GM10847 (cell line): Measurements from ENCODE around the gene LDLRAD4.

Experiments used
- POLR2A ChIP-seq: IDR thresholded peaks from 2 replicates; pipeline ENCODE4 v1.6.1; 2011; ENCODE audit not compliant: insufficient read length; ENCODE audit errors: extremely low read depth

Gene LDLRAD4

DNA sequence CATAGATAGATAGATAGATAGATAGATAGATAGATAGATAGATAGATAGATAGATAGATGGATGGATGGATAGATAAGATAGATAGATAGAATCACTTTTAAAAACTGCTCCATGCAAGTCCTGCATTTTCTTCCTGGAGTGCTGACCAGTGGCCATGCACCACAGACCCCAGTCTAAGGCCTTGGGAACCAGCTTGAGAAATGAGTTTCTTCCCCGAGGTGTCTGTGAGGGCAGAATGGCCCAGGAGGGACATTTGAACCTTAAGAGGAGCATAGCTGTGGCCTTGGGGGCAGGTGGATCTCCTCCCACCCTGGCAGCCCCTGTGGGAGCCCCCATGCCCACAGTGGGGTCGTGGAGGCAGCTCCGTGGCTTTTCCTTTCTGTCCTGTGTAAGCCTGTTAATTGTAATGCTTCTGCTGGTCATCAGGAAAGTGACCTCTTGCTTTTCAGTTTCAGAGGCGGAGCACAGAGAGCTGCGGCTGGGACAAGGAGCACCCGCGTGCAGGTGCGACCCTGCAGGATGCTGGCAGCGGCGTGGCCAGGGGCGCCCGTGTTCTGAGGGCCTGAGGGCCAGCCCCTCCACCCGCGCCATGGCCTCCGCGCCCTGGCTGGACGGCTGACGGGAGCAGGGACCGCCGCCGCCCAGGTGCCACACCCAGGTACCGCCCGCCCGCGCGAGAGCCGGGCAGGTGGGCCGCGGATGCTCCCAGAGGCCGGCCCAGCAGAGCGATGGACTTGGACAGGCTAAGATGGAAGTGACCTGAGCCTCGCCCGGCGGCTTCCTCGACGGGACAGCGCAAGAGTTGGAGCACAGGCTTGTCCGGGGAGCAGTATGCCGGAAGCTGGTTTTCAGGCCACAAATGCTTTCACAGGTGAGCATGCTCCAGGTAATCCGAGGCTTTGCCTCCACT lies 168.6 kb downstream of the LDLRAD4 start:
- TF ChIP-seq POLR2A, result no peak

DNA sequence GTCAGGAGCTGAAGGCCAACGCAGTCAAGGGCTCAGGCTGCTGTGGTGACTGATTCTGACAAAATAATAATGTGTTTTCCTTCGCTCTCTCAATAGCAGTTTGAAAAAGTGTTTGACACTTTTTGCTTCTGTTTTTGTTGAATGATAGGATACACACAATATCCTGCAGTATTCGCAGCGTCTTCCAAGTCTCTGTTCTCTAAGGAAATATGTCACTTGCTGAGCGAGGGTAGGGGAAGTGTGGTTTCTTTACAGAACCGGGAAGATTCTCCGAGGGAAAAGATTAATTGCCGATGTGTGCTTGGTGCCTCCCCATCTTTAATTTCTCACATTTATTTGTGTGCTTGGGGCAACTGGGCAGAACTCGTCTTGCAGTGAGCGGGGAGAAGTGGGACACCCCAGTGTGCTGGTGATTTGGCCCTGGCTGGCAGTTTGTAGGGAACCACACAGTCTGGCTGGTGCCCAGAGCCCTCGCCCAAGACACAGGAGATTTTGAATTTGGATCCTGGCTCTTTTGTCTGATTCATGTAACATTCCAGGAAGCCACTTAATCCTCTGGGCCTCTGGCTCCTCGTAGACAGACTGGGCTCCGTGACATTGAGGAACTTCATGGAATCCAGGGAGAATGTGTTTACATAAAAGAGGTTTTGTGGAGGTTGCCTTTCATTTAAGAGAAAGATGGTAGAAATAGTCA lies 169.4 kb downstream of the LDLRAD4 start:
- no peak for TF ChIP-seq POLR2A

DNA sequence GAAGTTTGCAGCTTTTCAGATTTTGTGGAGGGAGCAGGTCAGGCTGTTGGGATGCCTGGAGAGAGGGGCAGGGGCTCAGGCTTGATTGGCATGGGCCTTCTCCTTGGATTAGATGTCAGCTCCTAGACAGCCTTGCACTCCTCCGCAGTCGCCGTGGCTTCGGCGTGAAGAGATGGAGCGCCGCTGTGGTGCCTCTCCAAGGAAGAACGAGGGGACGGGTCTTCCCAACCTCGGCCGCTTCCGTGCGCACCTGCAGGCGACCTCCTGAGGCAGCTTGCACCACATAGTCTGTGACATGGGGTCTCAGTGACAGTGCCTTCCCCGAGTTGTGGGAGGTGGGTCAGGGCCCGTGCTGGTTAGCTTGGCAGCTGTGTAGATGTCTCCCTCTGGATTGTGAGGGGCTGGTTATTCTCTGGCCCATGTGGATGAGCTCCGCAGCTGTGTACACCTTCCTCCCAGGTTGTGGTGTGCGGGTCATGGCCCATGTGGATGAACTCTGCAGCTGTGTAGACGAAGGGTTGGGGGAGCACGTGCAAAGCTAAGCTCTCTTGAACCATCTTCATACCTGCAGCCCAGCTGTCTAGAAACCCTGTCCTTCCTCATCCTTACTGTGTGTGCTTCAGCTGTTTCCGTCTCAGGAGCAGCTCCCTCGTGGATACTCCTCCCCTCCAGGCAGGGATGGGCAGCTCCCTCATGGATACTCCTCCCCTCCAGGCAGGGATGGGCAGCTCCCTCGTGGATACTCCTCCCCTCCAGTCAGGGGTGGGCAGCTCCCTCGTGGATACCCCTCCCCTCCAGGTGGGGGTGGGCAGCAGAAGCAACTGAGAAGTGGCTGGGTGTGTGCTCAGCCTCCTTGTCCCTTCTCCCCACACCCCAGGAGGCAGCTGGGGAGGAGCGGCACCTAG lies 170.3 kb downstream of the LDLRAD4 start:
- no peak for TF ChIP-seq POLR2A

DNA sequence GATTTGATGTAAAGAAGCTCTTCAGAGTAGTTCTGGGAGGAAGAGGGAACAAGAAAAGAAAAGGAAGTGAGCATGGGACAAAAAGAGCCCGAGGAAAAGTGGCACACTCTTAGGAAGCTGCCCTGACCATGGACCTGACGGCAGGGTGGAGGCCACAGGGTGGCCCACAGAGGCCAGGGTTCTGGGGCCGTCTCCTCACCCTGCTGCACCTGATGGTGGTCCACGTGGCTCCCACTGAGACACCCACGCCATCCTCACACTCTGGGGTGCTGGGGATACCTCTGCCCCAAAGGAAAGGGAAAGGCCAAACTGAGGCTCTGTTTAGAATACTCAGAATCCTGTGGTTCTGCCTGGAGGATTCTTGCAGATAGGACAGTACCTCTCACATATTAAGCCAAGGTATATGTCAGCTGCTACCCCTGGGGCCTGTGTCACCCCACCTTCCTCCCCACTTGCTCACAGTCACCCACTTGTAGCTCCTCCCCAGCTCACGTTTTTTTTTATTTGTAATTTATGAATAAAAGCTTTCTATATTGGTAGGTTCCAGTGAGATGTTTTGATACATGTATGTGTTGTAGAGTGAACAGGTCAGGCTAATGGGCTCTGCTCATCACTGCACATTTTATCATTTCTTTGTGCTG lies 171.1 kb downstream of the LDLRAD4 start:
- TF ChIP-seq POLR2A, result no peak

DNA sequence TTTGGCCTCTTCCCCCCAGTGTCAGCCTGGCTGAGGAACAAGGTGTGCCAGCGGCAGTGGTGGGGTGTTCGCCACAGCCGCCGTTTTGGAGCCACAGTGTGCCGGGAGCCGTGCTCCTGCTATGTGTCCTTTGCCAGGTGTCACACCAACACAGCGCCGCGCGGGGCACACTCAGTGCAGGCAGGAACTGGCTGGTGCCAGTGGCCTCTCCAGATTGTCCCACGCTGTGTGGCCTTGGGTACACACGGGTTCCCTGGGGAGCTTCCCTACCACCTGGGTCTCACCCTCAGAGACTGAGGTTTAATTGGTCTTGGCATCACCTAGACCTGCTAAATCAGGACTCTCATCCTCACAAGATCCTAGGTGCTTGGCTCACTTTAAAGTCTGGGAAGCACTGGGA lies 171.6 kb downstream of the LDLRAD4 start:
- TF ChIP-seq POLR2A, result no peak

DNA sequence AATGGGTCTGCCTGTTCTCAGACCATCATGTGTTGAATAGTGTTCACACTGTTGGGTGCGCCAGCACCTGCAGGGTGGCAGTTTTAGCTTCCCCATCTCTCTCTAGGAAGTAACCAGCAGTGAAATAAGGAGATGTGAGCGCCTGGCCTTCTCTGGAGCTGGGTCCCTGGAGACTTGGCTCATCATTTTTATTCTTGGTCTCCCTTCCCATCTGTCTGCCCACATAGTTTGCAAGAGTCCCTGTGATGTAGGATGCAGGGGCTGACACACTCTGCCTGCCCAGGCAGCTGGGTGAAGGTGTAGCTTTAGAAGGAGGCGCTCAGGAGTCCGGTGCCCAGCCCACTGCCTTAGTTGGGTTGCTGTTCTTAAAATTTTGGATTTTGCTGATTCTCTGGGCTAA lies 172.2 kb downstream of the LDLRAD4 start:
- no peak for TF ChIP-seq POLR2A

DNA sequence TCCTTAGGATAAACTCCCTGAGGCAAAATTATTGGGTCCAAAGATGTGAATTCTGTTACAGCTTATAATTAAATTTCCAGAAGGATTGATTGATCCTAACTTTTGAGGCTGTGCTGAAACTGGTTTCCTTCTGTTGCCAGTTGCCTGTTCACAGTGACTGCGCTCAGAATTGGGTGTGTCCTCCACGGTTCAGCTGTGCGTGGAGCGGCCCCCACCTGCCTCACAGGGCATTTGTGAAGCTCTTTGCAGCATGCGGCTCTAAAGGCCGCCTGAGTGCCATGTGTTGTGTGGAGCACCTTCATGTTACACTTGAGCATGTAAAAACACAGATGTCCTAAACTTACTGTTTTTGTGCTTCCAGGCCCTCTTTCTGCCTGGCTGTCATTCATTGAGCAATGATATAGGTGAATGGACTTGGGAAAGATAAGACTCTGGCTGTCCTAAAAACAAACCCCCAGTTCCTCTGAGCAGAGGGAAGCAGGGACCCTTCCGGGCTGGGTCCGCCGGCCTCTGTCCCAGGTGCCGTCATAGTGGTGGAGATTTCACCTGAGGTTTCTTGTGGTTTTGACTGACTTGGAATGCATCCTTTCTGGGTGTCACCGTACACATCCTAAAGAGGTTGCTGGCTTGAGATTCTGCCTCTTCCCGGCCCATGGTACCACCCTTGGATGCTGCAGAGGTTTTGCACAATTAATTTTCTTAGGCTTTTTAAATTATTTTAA lies 173.6 kb downstream of the LDLRAD4 start:
- no peak for TF ChIP-seq POLR2A

DNA sequence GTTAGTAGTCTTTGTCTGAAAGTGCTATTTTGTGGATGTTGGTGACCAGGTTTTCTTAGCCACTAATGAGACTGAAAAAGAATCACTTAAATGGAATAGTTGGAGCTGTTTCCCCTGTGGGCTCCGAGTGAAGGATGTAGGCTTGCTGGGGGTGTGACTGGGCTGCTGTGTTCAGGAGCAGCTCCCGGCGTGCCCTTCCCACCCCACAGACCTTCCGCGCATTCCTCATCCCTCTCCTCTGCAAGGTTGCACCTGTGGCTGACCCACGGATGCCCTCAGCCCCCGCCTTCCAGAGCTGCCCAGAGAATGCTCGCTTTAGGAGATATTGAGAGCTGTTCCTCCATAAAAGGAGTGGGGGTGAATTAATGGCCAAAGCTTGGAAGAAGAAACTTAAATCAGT lies 174.3 kb downstream of the LDLRAD4 start:
- TF ChIP-seq POLR2A, result no peak

DNA sequence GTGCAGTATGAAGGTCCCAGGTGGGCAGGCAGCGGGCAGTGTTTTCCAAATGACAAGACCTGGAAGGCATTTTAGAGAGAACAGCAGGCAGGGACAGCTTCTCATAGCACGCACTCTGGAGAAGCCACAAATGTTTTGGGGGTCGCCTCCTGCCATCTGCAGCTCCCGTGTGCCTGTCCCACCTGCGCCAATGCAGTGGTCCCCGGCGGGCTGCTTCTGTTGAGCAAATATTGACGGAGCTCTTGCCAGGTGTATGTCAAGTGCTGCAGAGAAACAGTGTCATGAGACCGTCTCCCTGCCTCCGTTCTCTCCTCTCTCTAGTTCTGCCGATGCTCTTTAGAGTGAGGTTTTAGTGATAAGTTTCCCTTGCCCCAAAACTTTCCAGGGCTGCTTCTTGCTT lies 174.8 kb downstream of the LDLRAD4 start:
- TF ChIP-seq POLR2A, result no peak

DNA sequence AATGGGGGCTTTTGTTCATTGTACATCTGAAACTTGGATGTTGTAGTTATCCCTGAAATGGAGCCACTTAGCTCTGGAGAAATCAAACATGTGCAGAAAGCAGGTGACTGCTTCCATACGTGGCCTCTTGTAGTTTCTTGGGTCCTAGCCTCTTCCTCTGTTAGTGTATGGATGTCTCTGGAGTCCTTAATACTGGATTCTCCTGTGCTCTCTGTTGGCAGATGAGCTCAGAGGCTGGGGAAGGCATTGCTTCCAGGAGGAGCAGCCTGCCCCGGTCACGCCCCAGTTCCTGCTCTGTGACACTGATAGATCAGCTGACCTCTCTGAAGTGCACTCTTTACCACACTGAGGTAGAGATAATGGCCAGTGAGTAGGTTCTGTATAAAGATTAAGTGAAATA lies 176.2 kb downstream of the LDLRAD4 start:
- TF ChIP-seq POLR2A, result no peak

DNA sequence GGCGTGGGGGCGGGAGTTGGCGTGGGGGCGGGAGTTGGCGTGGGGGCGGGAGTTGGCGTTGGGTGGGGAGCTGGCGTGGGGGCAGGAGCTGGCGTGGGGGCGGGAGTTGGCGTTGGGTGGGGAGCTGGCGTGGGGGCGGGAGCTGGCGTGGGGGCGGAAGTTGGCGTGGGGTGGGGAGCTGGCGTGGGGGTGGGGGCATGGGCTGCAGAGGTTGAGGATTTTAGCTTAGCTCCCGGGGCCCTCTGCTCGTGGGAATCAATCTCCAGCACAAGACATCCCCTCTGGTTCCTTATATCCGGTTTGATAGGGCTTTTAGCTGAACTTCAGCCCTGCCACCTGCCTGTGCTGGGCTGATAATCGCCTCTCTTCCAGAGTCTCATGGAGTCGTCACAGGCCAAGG lies 177.0 kb downstream of the LDLRAD4 start:
- TF ChIP-seq POLR2A, result no peak

DNA sequence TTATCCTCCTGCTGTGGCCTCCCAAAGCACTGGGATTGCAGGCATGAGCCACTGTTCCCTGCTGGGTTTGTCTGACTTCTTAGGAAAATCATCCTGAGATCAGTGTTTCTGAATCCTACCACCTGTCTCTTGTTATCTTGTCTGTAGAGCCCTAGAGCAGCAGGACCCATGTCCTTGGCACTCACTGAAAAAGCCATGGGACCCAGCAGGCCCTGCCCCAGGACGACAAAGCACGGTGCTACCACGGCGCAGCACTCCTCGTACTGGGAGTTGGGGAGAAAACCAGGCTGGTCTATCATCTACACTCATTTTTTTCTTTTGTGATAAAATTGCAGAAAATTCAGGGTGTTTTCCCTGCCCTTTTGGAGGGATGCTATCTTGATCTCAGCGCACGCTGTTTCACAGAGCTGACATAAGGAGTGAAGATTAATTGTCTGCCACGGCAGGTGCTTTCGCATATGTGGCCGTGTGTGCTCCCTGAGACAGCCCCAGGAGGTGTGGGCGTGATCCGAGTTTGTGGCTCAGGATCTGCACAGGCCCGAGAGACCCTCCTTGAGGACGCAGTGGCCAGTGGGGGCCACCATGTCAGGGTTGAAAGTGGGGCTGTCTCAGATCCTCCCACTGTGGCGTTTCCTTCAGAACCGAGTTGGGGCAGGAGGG lies 179.1 kb downstream of the LDLRAD4 start:
- no peak for TF ChIP-seq POLR2A

DNA sequence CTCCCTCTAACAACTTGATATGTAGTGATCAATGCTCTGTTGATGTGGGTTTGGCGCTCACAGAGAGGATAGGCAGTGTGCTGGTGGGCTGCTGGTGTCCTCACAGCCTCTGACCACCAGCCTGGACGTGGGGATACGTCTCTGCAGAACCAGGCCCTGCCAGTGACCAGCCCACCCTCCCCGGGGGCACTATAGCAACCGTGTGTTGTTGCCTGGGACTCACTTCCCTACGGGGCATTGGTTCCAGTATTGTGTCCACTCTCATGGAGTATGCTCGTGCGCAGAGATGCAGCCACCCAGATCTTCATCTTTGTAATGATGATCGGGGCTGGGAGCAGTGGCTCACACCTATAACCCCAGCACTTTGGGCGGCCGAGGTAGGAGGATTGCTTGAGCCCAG lies 180.1 kb downstream of the LDLRAD4 start:
- no peak for TF ChIP-seq POLR2A

DNA sequence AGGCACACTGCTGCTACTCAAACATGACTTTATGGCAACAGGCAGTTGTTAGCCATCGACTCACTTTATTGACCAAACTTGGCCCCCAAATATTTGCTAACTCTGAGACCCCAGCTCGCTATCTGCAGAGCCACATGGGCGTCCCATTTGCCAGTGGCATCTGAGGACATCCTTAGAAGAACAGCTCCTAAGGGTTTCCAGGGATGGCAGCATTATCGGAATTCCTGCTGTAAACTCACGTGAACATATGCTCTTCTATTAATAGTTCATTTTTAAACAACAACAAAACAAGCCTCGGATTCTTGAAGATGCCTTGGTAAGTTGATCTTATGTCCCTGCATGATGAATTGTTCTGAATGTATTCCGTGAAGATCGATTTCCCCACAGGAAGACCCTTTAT lies 181.0 kb downstream of the LDLRAD4 start:
- no peak for TF ChIP-seq POLR2A
